ENCODE results near the gene ANKRD18B. TPM values are rescaled to one million over a fixed set of nuclear protein-coding genes. Genes with fewer than 3 reads are reported as not detected.
A peak's percentile ranks its signal among the peaks of the same experiment; 100 is the strongest.
"Not testable (repeated sequence)": the region's sequence is repeated elsewhere in the genome, so short reads cannot be mapped to it uniquely, and the experiment has no call there.

ANKRD18B gene
- total and polyA plus RNA-seq, 2 experiments from 2014 or later = 0.13 to 0.65 TPM

DNA sequence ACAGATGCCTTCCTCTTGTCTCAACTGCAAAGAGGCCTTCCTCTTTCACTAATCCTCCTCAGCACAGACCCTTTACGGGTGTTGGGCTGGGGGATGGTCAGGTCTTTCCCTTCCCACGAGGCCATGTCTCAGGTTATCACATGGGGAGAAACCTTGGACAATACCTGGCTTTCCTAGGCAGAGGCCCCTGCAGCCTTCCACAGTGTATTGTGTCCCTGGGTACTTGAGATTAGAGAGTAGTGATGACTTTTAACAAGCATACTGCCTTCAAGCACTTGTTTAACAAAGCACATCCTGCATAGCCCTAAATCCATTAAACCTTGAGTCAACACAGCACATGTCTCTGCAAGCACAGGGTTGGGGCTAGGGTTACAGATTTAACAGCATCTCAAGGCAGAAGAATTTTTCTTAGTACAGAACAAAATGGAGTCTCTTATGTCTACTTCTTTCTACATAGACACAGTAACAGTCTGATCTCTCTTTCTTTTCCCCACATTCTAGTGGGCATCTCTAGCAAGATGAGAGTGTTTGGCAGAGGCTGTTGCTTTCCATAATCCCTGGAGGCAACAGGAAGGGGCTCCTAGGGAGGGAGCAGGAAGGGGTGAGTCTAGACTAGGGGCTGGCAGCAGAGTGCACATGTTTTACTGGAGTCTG, 8.6 kb upstream of the ANKRD18B start:
- H2AFZ ChIP-seq; H3K4me3 ChIP-seq; H4K20me1 ChIP-seq (ENCODE audit: insufficient read depth, poor library complexity, severe bottlenecking); DNase-seq (ENCODE audit: low spot score); H3K9me2 ChIP-seq (replicated peaks; ENCODE audit: insufficient read depth); H3K79me2 ChIP-seq; H3K27me3 ChIP-seq; H3K9me3 ChIP-seq (ENCODE audit: low read depth); H3K4me2 ChIP-seq; H3K4me1 ChIP-seq (ENCODE audit: insufficient read depth); H3K27ac ChIP-seq; H3K36me3 ChIP-seq (replicated peaks; ENCODE audit: insufficient read depth, low read depth): not testable (repeated sequence)
- WGBS (ENCODE audit: low lambda C conversion rate, missing lambda C conversion rate) = 23% methylated on average over 2 of the region's 2 CpGs

- 91% methylated on average over 1 of the region's 1 CpG for WGBS (ENCODE audit: low lambda C conversion rate, missing lambda C conversion rate)
- not testable (repeated sequence) for H3K27ac ChIP-seq; H4K20me1 ChIP-seq (ENCODE audit: insufficient read depth, poor library complexity, severe bottlenecking); H3K27me3 ChIP-seq; H3K36me3 ChIP-seq (replicated peaks; ENCODE audit: insufficient read depth, low read depth); DNase-seq (ENCODE audit: low spot score); H3K9me3 ChIP-seq (ENCODE audit: low read depth); H3K4me1 ChIP-seq (ENCODE audit: insufficient read depth); H3K9me2 ChIP-seq (replicated peaks; ENCODE audit: insufficient read depth); H3K4me3 ChIP-seq; H2AFZ ChIP-seq; H3K4me2 ChIP-seq; H3K79me2 ChIP-seq
Observed at GRCh38 chr9:33516397-33516796, 7.7 kb upstream of the ANKRD18B start.

DNA sequence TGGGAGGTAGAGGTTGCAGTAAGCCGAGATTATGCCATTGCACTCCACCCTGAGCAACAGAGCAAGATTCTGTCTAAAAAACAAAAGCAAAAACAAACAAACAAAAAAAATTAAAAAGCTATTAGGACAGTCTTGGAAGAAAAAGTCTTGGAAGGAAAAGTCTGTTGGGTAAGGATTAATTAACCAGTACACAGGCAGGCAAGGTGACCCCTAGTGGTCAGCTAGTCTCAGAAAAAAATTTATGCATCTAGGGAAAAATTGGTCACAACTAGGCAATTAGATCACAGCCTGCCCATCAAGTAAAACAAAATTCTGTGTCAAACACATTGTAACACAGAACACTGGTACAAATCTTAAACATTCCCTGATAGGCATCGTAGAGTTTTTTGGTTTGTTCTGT, 6.7 kb upstream of the ANKRD18B start:
- Histone ChIP-seq H3K9me3 (ENCODE audit: low read depth) (no peaks in the 10 kb centered on the region), H3K27ac (no peak overlapping the region), H2AFZ (no peak overlapping the region), H3K4me3 (no peak overlapping the region), H3K27me3 (peaks cover 4% of the 10 kb centered on the region), H3K4me2 (no peak overlapping the region), H3K36me3 (replicated peaks; ENCODE audit: insufficient read depth, low read depth) (no peaks in the 10 kb centered on the region), H4K20me1 (ENCODE audit: insufficient read depth, poor library complexity, severe bottlenecking) (no peaks in the 10 kb centered on the region), H3K79me2 (no peaks in the 10 kb centered on the region), H3K4me1 (ENCODE audit: insufficient read depth) (no peaks in the 10 kb centered on the region), H3K9me2 (replicated peaks; ENCODE audit: insufficient read depth) (no peaks in the 10 kb centered on the region)
- peak; percentile 55 for DNase-seq (ENCODE audit: low spot score)
- TF ChIP-seq CTCF (IDR thresholded peaks at IDR 0.05; ENCODE audit: poor library complexity) (peak; percentile 54), EZH2 (IDR thresholded peaks at IDR 0.05; ENCODE audit: borderline replicate concordance) (no peak)
- WGBS (ENCODE audit: low lambda C conversion rate, missing lambda C conversion rate) = 96% methylated on average over 2 of the region's 2 CpGs

- H3K9me2 ChIP-seq (replicated peaks; ENCODE audit: insufficient read depth); H3K27ac ChIP-seq; H3K79me2 ChIP-seq; H3K27me3 ChIP-seq; H3K4me1 ChIP-seq (ENCODE audit: insufficient read depth); H2AFZ ChIP-seq; H3K4me3 ChIP-seq; H3K36me3 ChIP-seq (replicated peaks; ENCODE audit: insufficient read depth, low read depth); H3K4me2 ChIP-seq; H3K9me3 ChIP-seq (ENCODE audit: low read depth); H4K20me1 ChIP-seq (ENCODE audit: insufficient read depth, poor library complexity, severe bottlenecking): not testable (repeated sequence)
- DNase-seq (ENCODE audit: low spot score) = peak; percentile 21
- WGBS (ENCODE audit: low lambda C conversion rate, missing lambda C conversion rate) = 59% methylated on average over 6 of the region's 6 CpGs
Observed at GRCh38 chr9:33517934-33518577, 6.0 kb upstream of the ANKRD18B start.

DNA sequence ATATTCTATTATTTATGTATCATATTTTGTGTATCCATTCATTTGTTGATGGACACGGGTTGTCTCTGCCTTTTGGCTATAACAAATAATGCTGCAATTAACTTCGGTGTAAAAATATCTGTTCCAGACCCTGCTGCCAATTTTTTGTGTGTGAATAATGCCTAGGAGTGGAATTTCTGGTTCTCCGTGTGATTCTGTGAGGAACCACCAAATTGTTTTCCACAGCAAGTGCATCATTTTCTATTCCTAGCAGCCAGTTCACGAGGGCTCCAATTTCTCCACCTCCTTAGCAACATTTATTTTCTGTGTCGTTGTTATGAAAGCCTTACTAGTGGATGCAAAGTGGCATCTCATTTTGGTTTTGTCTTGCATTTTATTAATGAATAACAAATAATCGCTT, 2.2 kb upstream of the ANKRD18B start:
- not testable (repeated sequence) for H4K20me1 ChIP-seq (ENCODE audit: insufficient read depth, poor library complexity, severe bottlenecking)
- 67% methylated on average over 6 of the region's 6 CpGs for WGBS (ENCODE audit: low lambda C conversion rate, missing lambda C conversion rate)

More for the DNA sequence above, 2.2 kb upstream of the ANKRD18B start:
- H3K36me3 ChIP-seq (replicated peaks; ENCODE audit: insufficient read depth, low read depth); H3K9me3 ChIP-seq (ENCODE audit: low read depth); H3K27ac ChIP-seq; H3K79me2 ChIP-seq; H3K4me1 ChIP-seq (ENCODE audit: insufficient read depth); H3K4me2 ChIP-seq; DNase-seq (ENCODE audit: low spot score); H3K9me2 ChIP-seq (replicated peaks; ENCODE audit: insufficient read depth); H3K4me3 ChIP-seq; H2AFZ ChIP-seq: not testable (repeated sequence)
- peaks cover 24% of the 10 kb centered on the region for H3K27me3 ChIP-seq
